Keratinocyte (primary cell): Measurements from ENCODE around the gene MTSS2. TPM values are rescaled to one million over a fixed set of nuclear protein-coding genes. Genes with fewer than 3 reads are reported as not detected.

Experiments
- DNase-seq: peaks from one replicate; pipeline ENCODE4 v3.0.0-alpha.2; 2011; ENCODE audit warnings: low read depth, missing footprints, low spot score
- FAIRE-seq: peaks from 2 replicates; lab custom pipeline; 2011; peaks lifted over from hg19 to GRCh38; lab: Jason Lieb, UNC
- H2AFZ ChIP-seq: 2 replicates; pipeline ENCODE4 v1.6.0; 2012; ENCODE audit warnings: low read length, control low read depth, inconsistent platforms; ENCODE audit not compliant: control insufficient read depth
- H3K27ac ChIP-seq: 2 replicates; pipeline ENCODE4 v1.5.1; 2011; ENCODE audit warnings: low read length; ENCODE audit not compliant: control insufficient read depth, insufficient read depth
- H3K27me3 ChIP-seq: 3 replicates; pipeline ENCODE4 v1.6.0; 2011; ENCODE audit warnings: low read length; ENCODE audit not compliant: control insufficient read depth, insufficient read depth; ENCODE audit errors: extremely low read depth
- H3K36me3 ChIP-seq, 2 experiments: 2 replicates in 1 of 2; 3 replicates in 1 of 2; pipeline ENCODE4 v1.5.1; 2011; ENCODE audit warnings: low read length in 2 of 2, mild to moderate bottlenecking in 1 of 2; ENCODE audit not compliant: control insufficient read depth in 2 of 2, insufficient read depth in 2 of 2; ENCODE audit errors: extremely low read depth in 1 of 2
- H3K4me1 ChIP-seq: 3 replicates; pipeline ENCODE4 v1.5.1; 2011; ENCODE audit warnings: low read length; ENCODE audit not compliant: control insufficient read depth, insufficient read depth; ENCODE audit errors: extremely low read depth
- H3K4me2 ChIP-seq: 3 replicates; pipeline ENCODE4 v1.6.0; 2011; ENCODE audit warnings: low read depth, low read length; ENCODE audit not compliant: control insufficient read depth, insufficient read depth; ENCODE audit errors: extremely low read depth
- H3K4me3 ChIP-seq, 3 experiments: fragments of 200-600 bp in 1 of 3; sonication (generic) in 1 of 3; 2 replicates in 2 of 3; 3 replicates in 1 of 3; pipeline ENCODE4 v1.5.1; 2011 to 2016; ENCODE audit warnings: low read length in 3 of 3, mild to moderate bottlenecking in 3 of 3, control low read depth in 2 of 3, inconsistent platforms in 1 of 3, low read depth in 1 of 3, mixed read lengths in 1 of 3, mixed run types in 1 of 3, moderate library complexity in 1 of 3; ENCODE audit not compliant: control insufficient read depth in 2 of 3, insufficient read depth in 2 of 3; ENCODE audit errors: extremely low read depth in 1 of 3
- H3K79me2 ChIP-seq: 2 replicates; pipeline ENCODE4 v1.6.0; 2012; ENCODE audit warnings: low read length; ENCODE audit not compliant: control insufficient read depth, insufficient read depth
- H3K9ac ChIP-seq: 3 replicates; pipeline ENCODE4 v1.6.0; 2011; ENCODE audit warnings: low read length; ENCODE audit not compliant: control insufficient read depth, insufficient read depth; ENCODE audit errors: extremely low read depth
- H3K9me1 ChIP-seq: 3 replicates; pipeline ENCODE4 v1.6.0; 2011; ENCODE audit warnings: low read length; ENCODE audit not compliant: control insufficient read depth, insufficient read depth; ENCODE audit errors: extremely low read depth
- H3K9me3 ChIP-seq: 2 replicates; pipeline ENCODE4 v1.5.1; 2012; ENCODE audit warnings: low read depth, low read length; ENCODE audit not compliant: control insufficient read depth
- H4K20me1 ChIP-seq: 3 replicates; pipeline ENCODE4 v1.6.0; 2011; ENCODE audit warnings: low read length; ENCODE audit not compliant: control insufficient read depth, insufficient read depth; ENCODE audit errors: extremely low read depth
- EZH2 ChIP-seq: IDR thresholded peaks from one replicate; pipeline ENCODE4 v1.6.1; 2012; ENCODE audit warnings: inconsistent platforms, mild to moderate bottlenecking, low read length, moderate library complexity
- dilution Hi-C: fragments of 300-500 bp; cut with MboI; formaldehyde crosslinking; loops from one replicate; pipeline ENCODE4 v1.7.0; 2020; ENCODE audit warnings: low sequenced_read_pairs; ENCODE audit not compliant: extremely low pct_ligation_motif_present
- polyA plus RNA-seq, 5 experiments: library from polyadenylated mRNA; depleted of rRNA in 3 of 5; stranded (reverse) in 3 of 5; stranded (forward) in 1 of 5; unstranded in 1 of 5; fragments of >200 nt; gene quantifications; 1 replicate in 1 of 5; 2 replicates in 3 of 5; 3 replicates in 1 of 5; pipeline versions ENCODE4 v1.2.1 to v1.2.3, GENCODE V29; 2011 to 2012; ENCODE audit warnings: missing spikeins in 2 of 5, low read depth in 1 of 5, low replicate concordance in 1 of 5
- TF ChIP-seq, protein P1 (sequence below), 3 experiments: IDR thresholded peaks in 1 of 3; conservative IDR thresholded peaks in 1 of 3; optimal IDR thresholded peaks in 1 of 3; 2 replicates in 2 of 3; 3 replicates in 1 of 3; pipeline versions ENCODE3 to v1.5.1; 2011; ENCODE audit warnings: low read length in 3 of 3, mild to moderate bottlenecking in 3 of 3, moderate library complexity in 2 of 3, control low read depth in 1 of 3, inconsistent platforms in 1 of 3; ENCODE audit not compliant: insufficient read depth in 2 of 3; ENCODE audit errors: extremely low read depth in 1 of 3

The MTSS2 gene
- polyA plus RNA-seq, 1 donor (not counting 4 experiments of a cell fraction or from before 2014, with no cell fraction given) = 13.3 TPM

DNA sequence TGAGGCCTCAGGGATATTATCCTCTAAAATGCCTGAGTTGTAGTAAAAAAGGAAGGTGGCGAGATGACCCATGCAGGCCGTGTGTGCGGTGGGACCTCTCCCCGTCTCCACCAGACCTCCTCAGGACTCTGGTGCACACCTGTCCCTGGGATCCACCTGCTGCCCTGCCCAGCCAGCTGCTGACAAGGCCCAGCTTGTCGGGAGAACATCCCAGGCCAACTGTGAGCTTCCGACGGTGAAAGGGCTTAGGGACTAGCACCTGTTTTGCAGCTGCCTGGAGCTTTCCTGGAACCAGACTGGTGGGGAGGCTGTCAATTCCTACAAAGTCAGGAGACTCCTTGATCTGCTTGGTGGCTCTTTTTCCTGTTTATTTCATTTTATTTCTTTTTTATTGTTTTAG, 27.9 kb downstream of the MTSS2 start:
- no peaks in the 10 kb centered on the region for H3K27me3 ChIP-seq
- no peak overlapping the region for H2AFZ ChIP-seq
- dilution Hi-C loops = no loop called here
- H4K20me1 ChIP-seq = no peaks in the 10 kb centered on the region
- no peak overlapping the region for H3K27ac ChIP-seq
- H3K36me3 ChIP-seq = no peaks in the 10 kb centered on the region
- peaks cover 5% of the 10 kb centered on the region for H3K4me1 ChIP-seq
- no peaks in the 10 kb centered on the region for H3K9me3 ChIP-seq
- no peaks in the 10 kb centered on the region for H3K79me2 ChIP-seq
- H3K4me3 ChIP-seq = no peak overlapping the region
- no peak for DNase-seq
- H3K4me2 ChIP-seq = no peak overlapping the region
- TF ChIP-seq EZH2 = no peak
- TF ChIP-seq, protein P1, sequence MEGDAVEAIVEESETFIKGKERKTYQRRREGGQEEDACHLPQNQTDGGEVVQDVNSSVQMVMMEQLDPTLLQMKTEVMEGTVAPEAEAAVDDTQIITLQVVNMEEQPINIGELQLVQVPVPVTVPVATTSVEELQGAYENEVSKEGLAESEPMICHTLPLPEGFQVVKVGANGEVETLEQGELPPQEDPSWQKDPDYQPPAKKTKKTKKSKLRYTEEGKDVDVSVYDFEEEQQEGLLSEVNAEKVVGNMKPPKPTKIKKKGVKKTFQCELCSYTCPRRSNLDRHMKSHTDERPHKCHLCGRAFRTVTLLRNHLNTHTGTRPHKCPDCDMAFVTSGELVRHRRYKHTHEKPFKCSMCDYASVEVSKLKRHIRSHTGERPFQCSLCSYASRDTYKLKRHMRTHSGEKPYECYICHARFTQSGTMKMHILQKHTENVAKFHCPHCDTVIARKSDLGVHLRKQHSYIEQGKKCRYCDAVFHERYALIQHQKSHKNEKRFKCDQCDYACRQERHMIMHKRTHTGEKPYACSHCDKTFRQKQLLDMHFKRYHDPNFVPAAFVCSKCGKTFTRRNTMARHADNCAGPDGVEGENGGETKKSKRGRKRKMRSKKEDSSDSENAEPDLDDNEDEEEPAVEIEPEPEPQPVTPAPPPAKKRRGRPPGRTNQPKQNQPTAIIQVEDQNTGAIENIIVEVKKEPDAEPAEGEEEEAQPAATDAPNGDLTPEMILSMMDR (optimal IDR thresholded peaks at IDR 0.05 in 1 of 3, IDR thresholded peaks at IDR 0.05 in 1 of 3, conservative IDR thresholded peaks at IDR 0.05 in 1 of 3; ENCODE audit: extremely low read depth in 1 of 3, insufficient read depth in 2 of 3, low read length in 3 of 3) = no peak
- H3K9me1 ChIP-seq = no peaks in the 10 kb centered on the region
- no peak overlapping the region for H3K9ac ChIP-seq
- no peak for FAIRE-seq

DNA sequence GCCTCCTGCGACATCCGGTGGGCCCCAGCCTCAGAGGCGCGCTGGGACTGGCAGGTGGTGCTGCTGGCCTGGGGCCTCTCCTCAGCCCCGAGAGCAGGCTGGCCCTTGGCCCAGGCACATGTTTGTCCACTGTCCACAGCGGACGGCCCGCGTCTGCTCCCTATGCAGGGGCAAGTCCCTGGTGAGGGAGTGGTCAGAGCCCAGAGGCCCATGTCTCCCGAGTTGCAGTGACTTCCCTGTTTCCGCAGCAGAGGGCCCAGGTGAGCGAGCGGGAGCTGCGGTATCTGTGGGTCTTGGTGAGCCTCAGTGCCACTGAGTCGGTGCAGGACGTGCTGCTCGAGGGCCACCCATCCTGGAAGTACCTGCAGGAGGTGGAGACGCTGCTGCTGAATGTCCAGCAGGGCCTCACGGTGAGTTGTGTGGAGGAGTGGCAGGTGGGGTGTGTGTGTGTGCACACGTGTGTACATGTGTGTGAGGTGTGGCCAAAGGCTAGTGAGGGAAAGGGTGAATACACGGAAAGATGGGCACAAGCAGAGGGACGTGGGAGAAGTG, 29.1 kb downstream of the MTSS2 start:
- H3K79me2 ChIP-seq = no peaks in the 10 kb centered on the region
- no peak for FAIRE-seq
- DNase-seq = no peak
- dilution Hi-C loops = no loop called here
- H4K20me1 ChIP-seq = no peaks in the 10 kb centered on the region
- H2AFZ ChIP-seq = no peak overlapping the region
- H3K4me1 ChIP-seq = peaks cover 5% of the 10 kb centered on the region
- H3K36me3 ChIP-seq = no peaks in the 10 kb centered on the region
- no peaks in the 10 kb centered on the region for H3K9me1 ChIP-seq
- no peak overlapping the region for H3K27ac ChIP-seq
- TF ChIP-seq EZH2 = no peak
- TF ChIP-seq, protein P1 (optimal IDR thresholded peaks at IDR 0.05 in 1 of 3, IDR thresholded peaks at IDR 0.05 in 1 of 3, conservative IDR thresholded peaks at IDR 0.05 in 1 of 3; ENCODE audit: extremely low read depth in 1 of 3, insufficient read depth in 2 of 3, low read length in 3 of 3) = peak in 1 of 3 experiments; percentile 14
- H3K9me3 ChIP-seq = no peaks in the 10 kb centered on the region
- H3K4me3 ChIP-seq = no peak overlapping the region
- no peak overlapping the region for H3K9ac ChIP-seq
- no peak overlapping the region for H3K4me2 ChIP-seq
- no peaks in the 10 kb centered on the region for H3K27me3 ChIP-seq
